GM23338 (cell line): ENCODE data around the gene APC2. TPM values are rescaled to one million over a fixed set of nuclear protein-coding genes. Genes with fewer than 3 reads are reported as not detected.

Experiments used
- ATAC-seq: fragments of 200-7000 bp; cut with Tn5 transposase; 3 replicates; pipeline ENCODE4 v1.9.1; 2020
- DNase-seq: peaks from one replicate; pipeline ENCODE4 v3.0.0-alpha.2; 2015; ENCODE audit warnings: low spot score
- H2AFZ ChIP-seq: fragments of 200-600 bp; sonication (generic); 2 replicates; pipeline ENCODE4 v1.8.0; 2016; ENCODE audit warnings: antibody characterized with exemption, mild to moderate bottlenecking, moderate library complexity
- H3F3A ChIP-seq: fragments of 200-600 bp; sonication (generic); replicated peaks from 2 replicates; pipeline ENCODE4 v1.8.0; 2017; ENCODE audit warnings: antibody characterized with exemption, mixed run types, low read depth
- H3K27ac ChIP-seq: fragments of 200-600 bp; sonication (generic); 2 replicates; pipeline ENCODE4 v1.6.1; 2016; ENCODE audit warnings: low read depth
- H3K27me3 ChIP-seq: fragments of 200-600 bp; sonication (generic); 2 replicates; pipeline ENCODE4 v1.8.0; 2016; ENCODE audit warnings: mild to moderate bottlenecking, mixed run types, moderate library complexity; ENCODE audit not compliant: insufficient read depth
- H3K36me3 ChIP-seq: fragments of 200-600 bp; sonication (generic); 2 replicates; pipeline ENCODE4 v1.8.0; 2016; ENCODE audit warnings: mild to moderate bottlenecking; ENCODE audit not compliant: insufficient read depth
- H3K4me1 ChIP-seq: fragments of 200-600 bp; sonication (generic); 2 replicates; pipeline ENCODE4 v1.8.0; 2016; ENCODE audit warnings: mild to moderate bottlenecking, moderate library complexity; ENCODE audit not compliant: insufficient read depth
- H3K4me2 ChIP-seq: fragments of 200-600 bp; sonication (generic); 2 replicates; pipeline ENCODE4 v1.7.1; 2017; ENCODE audit warnings: mixed run types
- H3K4me3 ChIP-seq: fragments of 200-600 bp; sonication (generic); 2 replicates; pipeline ENCODE4 v1.6.1; 2016; ENCODE audit warnings: mixed run types
- H3K79me2 ChIP-seq: fragments of 200-600 bp; sonication (generic); replicated peaks from 2 replicates; pipeline ENCODE4 v1.8.0; 2017; ENCODE audit warnings: mild to moderate bottlenecking; ENCODE audit not compliant: insufficient read depth
- H3K9me2 ChIP-seq: fragments of 200-600 bp; sonication (generic); 2 replicates; pipeline ENCODE4 v1.8.0; 2017; ENCODE audit not compliant: insufficient read depth
- H4K20me1 ChIP-seq: fragments of 200-600 bp; sonication (generic); replicated peaks from 2 replicates; pipeline ENCODE4 v1.8.0; 2017; ENCODE audit warnings: mild to moderate bottlenecking; ENCODE audit not compliant: insufficient read depth
- H3K27ac Mint-ChIP-seq: 2 replicates; pipeline ENCODE4 v1.8.0; 2020; ENCODE audit warnings: inconsistent platforms, mild to moderate bottlenecking, moderate library complexity, mixed read lengths
- H3K27me3 Mint-ChIP-seq: 3 replicates; pipeline ENCODE4 v1.8.0; 2022; ENCODE audit warnings: low read depth, mild to moderate bottlenecking, moderate library complexity, mixed read lengths, inconsistent platforms; ENCODE audit not compliant: insufficient read depth, poor library complexity
- H3K36me3 Mint-ChIP-seq: 3 replicates; pipeline ENCODE4 v1.8.0; 2021; ENCODE audit warnings: low read depth, mild to moderate bottlenecking, inconsistent platforms, moderate library complexity, mixed read lengths
- H3K4me1 Mint-ChIP-seq: 3 replicates; pipeline ENCODE4 v1.8.0; 2020; ENCODE audit warnings: mild to moderate bottlenecking, inconsistent platforms, mixed read lengths
- H3K4me3 Mint-ChIP-seq: 3 replicates; pipeline ENCODE4 v1.8.0; 2021; ENCODE audit warnings: moderate library complexity, mild to moderate bottlenecking, inconsistent platforms, mixed read lengths
- H3K9me3 Mint-ChIP-seq: 3 replicates; pipeline ENCODE4 v1.8.0; 2020; ENCODE audit warnings: moderate library complexity, mild to moderate bottlenecking, inconsistent platforms, mixed read lengths
- CREB1 ChIP-seq: fragments of 250-450 bp; sonication (Bioruptor Pico); IDR thresholded peaks from 2 replicates; pipeline ENCODE4 v1.5.0; 2020; ENCODE audit warnings: low read depth, mild to moderate bottlenecking, moderate library complexity
- JUNB ChIP-seq: IDR thresholded peaks from one replicate; pipeline ENCODE4 v1.6.1; 2016; ENCODE audit warnings: antibody characterized with exemption; ENCODE audit not compliant: unreplicated experiment
- POLR2AphosphoS5 ChIP-seq: IDR thresholded peaks from 2 replicates; pipeline ENCODE4 v1.6.1; 2016; ENCODE audit warnings: antibody characterized with exemption, low read depth
- STAT1 ChIP-seq: IDR thresholded peaks from one replicate; pipeline ENCODE4 v1.6.1; 2016; ENCODE audit warnings: antibody characterized with exemption; ENCODE audit not compliant: unreplicated experiment
- ZNF114 ChIP-seq: fragments of 250-450 bp; sonication (Bioruptor Pico); IDR thresholded peaks from 2 replicates; pipeline ENCODE4 v1.5.0; 2020; ENCODE audit warnings: mild to moderate bottlenecking, moderate library complexity
- polyA plus RNA-seq: library from polyadenylated mRNA; unstranded; fragments of >200 nt; fragmentation: Nextera tagmentation; extraction: Ambion mirVana; gene quantifications from 2 replicates; pipeline ENCODE4 v1.2.1, GENCODE V29; 2016
- total RNA-seq: library from RNA; depleted of rRNA; stranded (reverse); fragments of >200 nt; shearing (Covaris generic); gene quantifications from 2 replicates; pipeline ENCODE4 v1.2.3, GENCODE V29; 2014
- TF ChIP-seq, protein P1 (sequence below): IDR thresholded peaks from one replicate; pipeline ENCODE4 v1.6.1; 2018; ENCODE audit warnings: antibody characterized with exemption; ENCODE audit not compliant: unreplicated experiment
- TF ChIP-seq, protein P2 (sequence below): IDR thresholded peaks from 2 replicates; pipeline ENCODE4 v1.6.1; 2016; ENCODE audit warnings: antibody characterized with exemption

Gene APC2
- total and polyA plus RNA-seq, 2 experiments from 2014 or later: 1.4 to 18.3 TPM

DNA sequence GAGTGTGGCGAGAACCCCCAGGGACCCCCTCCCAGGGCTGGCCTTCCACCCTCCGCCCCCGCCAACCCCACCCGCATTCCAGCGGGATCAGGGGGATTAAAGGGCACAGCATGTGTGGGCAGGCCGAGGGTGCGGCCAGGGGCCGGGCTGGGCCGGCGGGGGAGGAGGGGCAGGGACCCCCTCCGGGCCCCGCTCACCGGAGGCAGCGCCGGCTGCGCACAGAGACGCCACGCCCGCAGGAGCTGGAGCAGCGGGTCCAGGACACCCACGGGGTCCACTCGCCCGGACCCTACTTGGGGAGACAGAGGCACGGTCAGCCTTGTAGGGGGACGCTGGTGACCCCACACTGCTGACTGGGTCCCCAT is 60.5 kb downstream of the APC2 start:
- H3F3A ChIP-seq: peaks cover 9% of the 10 kb centered on the region; the same call in 1 of the 2 replicates
- no peak overlapping the region for H2AFZ ChIP-seq
- no peaks in the 10 kb centered on the region for H3K9me2 ChIP-seq
- Mint-ChIP-seq H3K9me3 (peaks cover 5% of the 10 kb centered on the region; the same call in 1 of the 3 replicates), H3K27me3 (peaks cover 27% of the 10 kb centered on the region), H3K4me3 (no peak overlapping the region), H3K4me1 (no peaks in the 10 kb centered on the region; the same call in 2 of the 3 replicates), H3K36me3 (no peaks in the 10 kb centered on the region), H3K27ac (no peak overlapping the region)
- TF ChIP-seq, protein P1, sequence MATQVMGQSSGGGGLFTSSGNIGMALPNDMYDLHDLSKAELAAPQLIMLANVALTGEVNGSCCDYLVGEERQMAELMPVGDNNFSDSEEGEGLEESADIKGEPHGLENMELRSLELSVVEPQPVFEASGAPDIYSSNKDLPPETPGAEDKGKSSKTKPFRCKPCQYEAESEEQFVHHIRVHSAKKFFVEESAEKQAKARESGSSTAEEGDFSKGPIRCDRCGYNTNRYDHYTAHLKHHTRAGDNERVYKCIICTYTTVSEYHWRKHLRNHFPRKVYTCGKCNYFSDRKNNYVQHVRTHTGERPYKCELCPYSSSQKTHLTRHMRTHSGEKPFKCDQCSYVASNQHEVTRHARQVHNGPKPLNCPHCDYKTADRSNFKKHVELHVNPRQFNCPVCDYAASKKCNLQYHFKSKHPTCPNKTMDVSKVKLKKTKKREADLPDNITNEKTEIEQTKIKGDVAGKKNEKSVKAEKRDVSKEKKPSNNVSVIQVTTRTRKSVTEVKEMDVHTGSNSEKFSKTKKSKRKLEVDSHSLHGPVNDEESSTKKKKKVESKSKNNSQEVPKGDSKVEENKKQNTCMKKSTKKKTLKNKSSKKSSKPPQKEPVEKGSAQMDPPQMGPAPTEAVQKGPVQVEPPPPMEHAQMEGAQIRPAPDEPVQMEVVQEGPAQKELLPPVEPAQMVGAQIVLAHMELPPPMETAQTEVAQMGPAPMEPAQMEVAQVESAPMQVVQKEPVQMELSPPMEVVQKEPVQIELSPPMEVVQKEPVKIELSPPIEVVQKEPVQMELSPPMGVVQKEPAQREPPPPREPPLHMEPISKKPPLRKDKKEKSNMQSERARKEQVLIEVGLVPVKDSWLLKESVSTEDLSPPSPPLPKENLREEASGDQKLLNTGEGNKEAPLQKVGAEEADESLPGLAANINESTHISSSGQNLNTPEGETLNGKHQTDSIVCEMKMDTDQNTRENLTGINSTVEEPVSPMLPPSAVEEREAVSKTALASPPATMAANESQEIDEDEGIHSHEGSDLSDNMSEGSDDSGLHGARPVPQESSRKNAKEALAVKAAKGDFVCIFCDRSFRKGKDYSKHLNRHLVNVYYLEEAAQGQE: no peak
- no peak for TF ChIP-seq CREB1 (CRISPR knock-in tag)
- no peak for TF ChIP-seq JUNB
- TF ChIP-seq, protein P2, sequence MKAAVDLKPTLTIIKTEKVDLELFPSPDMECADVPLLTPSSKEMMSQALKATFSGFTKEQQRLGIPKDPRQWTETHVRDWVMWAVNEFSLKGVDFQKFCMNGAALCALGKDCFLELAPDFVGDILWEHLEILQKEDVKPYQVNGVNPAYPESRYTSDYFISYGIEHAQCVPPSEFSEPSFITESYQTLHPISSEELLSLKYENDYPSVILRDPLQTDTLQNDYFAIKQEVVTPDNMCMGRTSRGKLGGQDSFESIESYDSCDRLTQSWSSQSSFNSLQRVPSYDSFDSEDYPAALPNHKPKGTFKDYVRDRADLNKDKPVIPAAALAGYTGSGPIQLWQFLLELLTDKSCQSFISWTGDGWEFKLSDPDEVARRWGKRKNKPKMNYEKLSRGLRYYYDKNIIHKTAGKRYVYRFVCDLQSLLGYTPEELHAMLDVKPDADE: no peak
- no peak for TF ChIP-seq POLR2AphosphoS5
- no peak for TF ChIP-seq ZNF114
- no peak overlapping the region for H3K4me3 ChIP-seq
- H3K27ac ChIP-seq: no peak overlapping the region
- no peaks in the 10 kb centered on the region for H3K4me1 ChIP-seq
- peaks cover 8% of the 10 kb centered on the region; the same call in 1 of the 2 replicates for H3K27me3 ChIP-seq
- H3K79me2 ChIP-seq: no peaks in the 10 kb centered on the region
- ATAC-seq: no peak
- H3K36me3 ChIP-seq: no peaks in the 10 kb centered on the region
- H3K4me2 ChIP-seq: no peak overlapping the region
- DNase-seq: no peak
- no peaks in the 10 kb centered on the region for H4K20me1 ChIP-seq

DNA sequence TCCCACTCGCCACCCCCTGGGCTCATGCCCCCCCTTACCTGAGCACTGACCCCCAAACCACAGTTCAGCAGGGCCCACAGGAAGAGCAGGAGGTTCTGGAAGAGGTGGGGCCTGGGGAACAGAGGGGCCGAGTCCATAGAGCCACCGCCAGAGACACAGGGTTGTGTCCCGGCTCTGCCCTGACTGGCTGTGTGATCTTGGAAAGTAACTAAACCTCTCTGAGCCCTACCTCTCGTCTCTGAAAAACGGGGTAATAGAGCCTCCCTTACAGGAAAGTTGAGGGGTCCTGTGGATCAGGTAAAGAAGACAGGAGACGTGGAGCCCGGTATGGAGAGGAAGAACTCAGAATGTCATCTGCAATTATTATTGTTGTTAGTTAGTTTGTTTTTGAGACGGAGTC is 60.9 kb downstream of the APC2 start:
- H3K4me2 ChIP-seq: no peak overlapping the region
- peaks cover 24% of the 10 kb centered on the region for H3K27me3 Mint-ChIP-seq

More for the DNA sequence above, 60.9 kb downstream of the APC2 start:
- no peak overlapping the region for H3K4me3 Mint-ChIP-seq
- no peak overlapping the region for H3K27ac Mint-ChIP-seq
- no peak for ATAC-seq
- Histone ChIP-seq H3K79me2 (no peaks in the 10 kb centered on the region), H3F3A (peaks cover 9% of the 10 kb centered on the region; the same call in 1 of the 2 replicates), H4K20me1 (no peaks in the 10 kb centered on the region), H3K4me3 (no peak overlapping the region), H3K4me1 (no peaks in the 10 kb centered on the region), H3K36me3 (no peaks in the 10 kb centered on the region), H3K27me3 (peaks cover 8% of the 10 kb centered on the region; the same call in 1 of the 2 replicates), H3K9me2 (no peaks in the 10 kb centered on the region), H3K27ac (no peak overlapping the region), H2AFZ (no peak overlapping the region)
- H3K36me3 Mint-ChIP-seq: no peaks in the 10 kb centered on the region
- TF ChIP-seq STAT1: no peak
- no peak for TF ChIP-seq JUNB
- no peak for DNase-seq
- no peaks in the 10 kb centered on the region; the same call in 2 of the 3 replicates for H3K4me1 Mint-ChIP-seq
- H3K9me3 Mint-ChIP-seq: peaks cover 5% of the 10 kb centered on the region; the same call in 1 of the 3 replicates
